Nephron (organoid): ENCODE data around the gene GDPD3.

Experiments used
- H3K27ac Mint-ChIP-seq, 3 experiments: 2 replicates each; pipeline ENCODE4 v1.8.0; 2020; ENCODE audit warnings: mixed read lengths in 3 of 3, mild to moderate bottlenecking in 2 of 3, moderate library complexity in 1 of 3
- H3K27me3 Mint-ChIP-seq: 2 replicates; pipeline ENCODE4 v1.8.0; 2021; ENCODE audit warnings: low read depth, mild to moderate bottlenecking, moderate library complexity, mixed read lengths
- H3K36me3 Mint-ChIP-seq: 2 replicates; pipeline ENCODE4 v1.8.0; 2020; ENCODE audit warnings: low read depth, mixed read lengths
- H3K4me1 Mint-ChIP-seq: 2 replicates; pipeline ENCODE4 v1.8.0; 2020; ENCODE audit warnings: mixed read lengths
- H3K4me3 Mint-ChIP-seq, 3 experiments: 2 replicates each; pipeline ENCODE4 v1.8.0; 2020; ENCODE audit warnings: mild to moderate bottlenecking in 3 of 3, mixed read lengths in 3 of 3, moderate library complexity in 2 of 3
- H3K9me3 Mint-ChIP-seq: 2 replicates; pipeline ENCODE4 v1.8.0; 2020; ENCODE audit warnings: mixed read lengths
- TF ChIP-seq, protein P1 (sequence below), 3 experiments: fragments of 200-600 bp; sonication (generic); IDR thresholded peaks; one replicate each; pipeline ENCODE4 v1.5.0; 2021; ENCODE audit warnings: antibody characterized with exemption in 3 of 3; ENCODE audit not compliant: unreplicated experiment in 3 of 3

The GDPD3 gene

DNA sequence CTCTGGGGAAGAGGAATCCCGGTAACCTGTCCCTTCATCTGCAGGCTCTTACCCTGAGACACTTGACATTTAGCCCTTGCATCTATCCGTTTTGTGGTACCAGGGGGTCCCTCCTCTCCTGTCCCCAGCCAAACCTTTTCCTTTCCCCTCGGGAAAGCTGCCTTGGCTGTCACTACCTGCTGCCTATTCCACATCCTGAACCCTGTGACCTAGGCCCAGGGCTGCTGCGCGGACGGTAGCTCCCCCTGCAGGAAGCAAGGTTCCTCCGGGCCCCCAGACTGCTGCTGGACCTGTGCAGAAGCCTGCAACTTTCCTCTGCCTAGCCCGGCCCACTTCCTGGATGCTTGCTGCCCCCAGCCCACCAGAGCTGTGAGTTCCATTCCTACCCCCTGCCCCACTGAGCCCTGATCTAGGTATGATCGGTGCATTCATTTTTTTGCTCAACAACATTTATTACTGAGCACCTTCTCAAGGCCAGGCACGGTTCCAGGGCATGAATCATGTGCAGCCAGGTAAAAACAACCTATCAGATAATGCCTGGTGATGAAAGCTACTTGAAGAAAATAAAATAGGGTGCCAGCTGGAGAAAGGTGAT lies 58.3 kb downstream of the GDPD3 start:
- TF ChIP-seq, protein P1, sequence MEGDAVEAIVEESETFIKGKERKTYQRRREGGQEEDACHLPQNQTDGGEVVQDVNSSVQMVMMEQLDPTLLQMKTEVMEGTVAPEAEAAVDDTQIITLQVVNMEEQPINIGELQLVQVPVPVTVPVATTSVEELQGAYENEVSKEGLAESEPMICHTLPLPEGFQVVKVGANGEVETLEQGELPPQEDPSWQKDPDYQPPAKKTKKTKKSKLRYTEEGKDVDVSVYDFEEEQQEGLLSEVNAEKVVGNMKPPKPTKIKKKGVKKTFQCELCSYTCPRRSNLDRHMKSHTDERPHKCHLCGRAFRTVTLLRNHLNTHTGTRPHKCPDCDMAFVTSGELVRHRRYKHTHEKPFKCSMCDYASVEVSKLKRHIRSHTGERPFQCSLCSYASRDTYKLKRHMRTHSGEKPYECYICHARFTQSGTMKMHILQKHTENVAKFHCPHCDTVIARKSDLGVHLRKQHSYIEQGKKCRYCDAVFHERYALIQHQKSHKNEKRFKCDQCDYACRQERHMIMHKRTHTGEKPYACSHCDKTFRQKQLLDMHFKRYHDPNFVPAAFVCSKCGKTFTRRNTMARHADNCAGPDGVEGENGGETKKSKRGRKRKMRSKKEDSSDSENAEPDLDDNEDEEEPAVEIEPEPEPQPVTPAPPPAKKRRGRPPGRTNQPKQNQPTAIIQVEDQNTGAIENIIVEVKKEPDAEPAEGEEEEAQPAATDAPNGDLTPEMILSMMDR (IDR thresholded peaks at IDR 0.05; ENCODE audit: unreplicated experiment in 3 of 3), result peak in 2 of 3 experiments; percentile 25 to 38
- Mint-ChIP-seq H3K27me3 (no peaks in the 10 kb centered on the region), H3K4me3 (peak overlapping the region; percentile 81 to 87 (median 84)), H3K27ac (peak overlapping the region in 2 of 3 experiments; percentile 31 to 49), H3K36me3 (peaks cover 4% of the 10 kb centered on the region), H3K4me1 (peaks cover 43% of the 10 kb centered on the region), H3K9me3 (no peaks in the 10 kb centered on the region)
